ENCODE measurements around the gene SCARB1. TPM values are rescaled to one million over a fixed set of nuclear protein-coding genes. Genes with fewer than 3 reads are reported as not detected.

Gene SCARB1
- polyA plus RNA-seq, 2 donors = 7.4 to 8.6 TPM

- no peak overlapping the region for H3K27ac ChIP-seq (ENCODE audit: low read depth in 2 of 2, low read length in 1 of 2)
- WGBS, 2 donors = 79 to 87% methylated on average over 11 of the region's 11 CpGs
Measured at GRCh38 chr12:124872068-124872719, 8.5 kb upstream of the SCARB1 start.

GRCh38 chr12:124871297-124871696 lies 7.6 kb upstream of the SCARB1 start:
- H3K27me3 ChIP-seq (ENCODE audit: control insufficient read depth in 1 of 2, insufficient read depth in 2 of 2, low read length in 2 of 2) = no peaks in the 10 kb centered on the region
- H3K27ac ChIP-seq (ENCODE audit: low read depth in 2 of 2, low read length in 1 of 2) = no peak overlapping the region
- H3K4me1 ChIP-seq (ENCODE audit: control insufficient read depth in 2 of 2, insufficient read depth in 2 of 2, low read length in 1 of 2) = peaks cover 0 to 11% of the 10 kb centered on the region in 2 donors
- H3K9me3 ChIP-seq (ENCODE audit: control insufficient read depth in 2 of 2, insufficient read depth in 1 of 2, low read depth in 1 of 2, low read length in 1 of 2) = no peaks in the 10 kb centered on the region
- WGBS, 2 donors = 86 to 91% methylated on average over 4 of the region's 4 CpGs
- H3K4me3 ChIP-seq (ENCODE audit: low read depth in 1 of 2, low read length in 2 of 2) = no peak overlapping the region
- no peaks in the 10 kb centered on the region for H3K36me3 ChIP-seq (ENCODE audit: control insufficient read depth in 2 of 2, insufficient read depth in 2 of 2, low read length in 1 of 2)

More at GRCh38 chr12:124872068-124872719, 8.5 kb upstream of the SCARB1 start:
- no peaks in the 10 kb centered on the region for H3K36me3 ChIP-seq (ENCODE audit: control insufficient read depth in 2 of 2, insufficient read depth in 2 of 2, low read length in 1 of 2)
- H3K9me3 ChIP-seq (ENCODE audit: control insufficient read depth in 2 of 2, insufficient read depth in 1 of 2, low read depth in 1 of 2, low read length in 1 of 2) = no peaks in the 10 kb centered on the region
- peaks cover 0 to 8% of the 10 kb centered on the region in 2 donors for H3K4me1 ChIP-seq (ENCODE audit: control insufficient read depth in 2 of 2, insufficient read depth in 2 of 2, low read length in 1 of 2)
- no peak overlapping the region for H3K4me3 ChIP-seq (ENCODE audit: low read depth in 1 of 2, low read length in 2 of 2)
- H3K27me3 ChIP-seq (ENCODE audit: control insufficient read depth in 1 of 2, insufficient read depth in 2 of 2, low read length in 2 of 2) = no peaks in the 10 kb centered on the region

DNA sequence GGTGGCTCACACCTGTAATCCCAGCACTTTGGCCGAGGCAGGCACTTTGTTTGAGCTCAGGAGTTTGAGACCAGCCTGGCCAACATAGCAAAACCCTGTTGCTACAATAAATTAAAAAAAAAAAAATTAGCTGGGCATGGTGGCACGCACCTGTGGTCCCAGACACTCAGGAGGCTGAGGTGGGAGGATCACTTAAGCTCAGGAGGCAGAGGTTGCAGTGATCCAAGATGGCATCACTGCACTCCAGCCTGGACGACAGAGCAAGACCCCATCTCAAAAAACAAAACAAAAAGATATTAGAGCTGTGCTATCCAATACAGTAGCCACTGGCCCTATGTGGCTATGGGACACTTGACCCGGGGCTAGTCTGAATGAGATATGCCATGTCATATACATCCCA lies 6.9 kb upstream of the SCARB1 start:
- Histone ChIP-seq H3K9me3 (ENCODE audit: control insufficient read depth in 2 of 2, insufficient read depth in 1 of 2, low read depth in 1 of 2, low read length in 1 of 2) (no peaks in the 10 kb centered on the region), H3K4me3 (ENCODE audit: low read depth in 1 of 2, low read length in 2 of 2) (no peak overlapping the region), H3K27me3 (ENCODE audit: control insufficient read depth in 1 of 2, insufficient read depth in 2 of 2, low read length in 2 of 2) (no peaks in the 10 kb centered on the region), H3K36me3 (ENCODE audit: control insufficient read depth in 2 of 2, insufficient read depth in 2 of 2, low read length in 1 of 2) (no peaks in the 10 kb centered on the region), H3K4me1 (ENCODE audit: control insufficient read depth in 2 of 2, insufficient read depth in 2 of 2, low read length in 1 of 2) (peaks cover 0 to 11% of the 10 kb centered on the region in 2 donors), H3K27ac (ENCODE audit: low read depth in 2 of 2, low read length in 1 of 2) (no peak overlapping the region)
- 91 to 96% methylated on average over 4 of the region's 4 CpGs for WGBS, 2 donors

DNA sequence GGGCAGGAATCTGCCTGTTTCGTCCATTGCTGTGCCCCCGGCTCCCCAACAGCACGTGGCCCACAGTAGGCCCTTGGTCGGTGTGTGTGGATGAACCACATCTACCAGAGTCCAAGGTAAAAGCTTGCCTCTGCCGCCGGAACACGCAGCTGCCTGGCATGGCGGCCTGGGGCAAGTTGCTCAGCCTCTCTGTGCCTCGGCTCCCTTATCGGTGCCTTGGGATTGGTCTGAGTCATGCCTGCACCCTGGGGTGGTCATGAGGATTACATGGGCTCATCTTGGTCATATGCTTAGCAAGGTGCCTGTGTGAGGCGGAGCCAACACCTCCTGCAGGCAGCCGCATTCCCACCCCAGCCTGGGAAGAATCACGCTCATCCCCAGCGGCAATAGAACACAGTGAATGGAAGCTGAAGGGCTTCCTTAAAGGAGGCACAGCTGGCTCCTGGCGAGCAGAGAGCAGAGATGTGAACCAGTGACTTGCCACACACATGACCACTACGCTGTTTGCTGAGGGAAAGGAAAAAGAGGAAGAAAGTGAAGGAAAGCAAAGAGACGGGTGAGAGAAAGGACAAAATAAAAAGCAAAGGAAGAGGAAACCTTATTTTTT lies 5.5 kb upstream of the SCARB1 start:
- Histone ChIP-seq H3K36me3 (ENCODE audit: control insufficient read depth in 2 of 2, insufficient read depth in 2 of 2, low read length in 1 of 2) (no peaks in the 10 kb centered on the region), H3K27ac (ENCODE audit: low read depth in 2 of 2, low read length in 1 of 2) (no peak overlapping the region), H3K9me3 (ENCODE audit: control insufficient read depth in 2 of 2, insufficient read depth in 1 of 2, low read depth in 1 of 2, low read length in 1 of 2) (no peaks in the 10 kb centered on the region), H3K27me3 (ENCODE audit: control insufficient read depth in 1 of 2, insufficient read depth in 2 of 2, low read length in 2 of 2) (no peaks in the 10 kb centered on the region), H3K4me3 (ENCODE audit: low read depth in 1 of 2, low read length in 2 of 2) (no peak overlapping the region), H3K4me1 (ENCODE audit: control insufficient read depth in 2 of 2, insufficient read depth in 2 of 2, low read length in 1 of 2) (peaks cover 0 to 11% of the 10 kb centered on the region in 2 donors)
- WGBS, 2 donors = 48 to 56% methylated on average over 17 of the region's 17 CpGs

GRCh38 chr12:124868252-124869058 lies 4.8 kb upstream of the SCARB1 start:
- H3K27me3 ChIP-seq (ENCODE audit: control insufficient read depth in 1 of 2, insufficient read depth in 2 of 2, low read length in 2 of 2) = no peaks in the 10 kb centered on the region
- WGBS, 2 donors = 66 to 71% methylated on average over 11 of the region's 11 CpGs
- H3K27ac ChIP-seq (ENCODE audit: low read depth in 2 of 2, low read length in 1 of 2) = no peak overlapping the region
- peaks cover 0 to 12% of the 10 kb centered on the region in 2 donors for H3K4me1 ChIP-seq (ENCODE audit: control insufficient read depth in 2 of 2, insufficient read depth in 2 of 2, low read length in 1 of 2)
- H3K36me3 ChIP-seq (ENCODE audit: control insufficient read depth in 2 of 2, insufficient read depth in 2 of 2, low read length in 1 of 2) = no peaks in the 10 kb centered on the region
- H3K9me3 ChIP-seq (ENCODE audit: control insufficient read depth in 2 of 2, insufficient read depth in 1 of 2, low read depth in 1 of 2, low read length in 1 of 2) = no peaks in the 10 kb centered on the region
- H3K4me3 ChIP-seq (ENCODE audit: low read depth in 1 of 2, low read length in 2 of 2) = no peak overlapping the region

- Histone ChIP-seq H3K36me3 (ENCODE audit: control insufficient read depth in 2 of 2, insufficient read depth in 2 of 2, low read length in 1 of 2) (no peaks in the 10 kb centered on the region), H3K27me3 (ENCODE audit: control insufficient read depth in 1 of 2, insufficient read depth in 2 of 2, low read length in 2 of 2) (no peaks in the 10 kb centered on the region), H3K4me1 (ENCODE audit: control insufficient read depth in 2 of 2, insufficient read depth in 2 of 2, low read length in 1 of 2) (peaks cover 0 to 20% of the 10 kb centered on the region in 2 donors), H3K27ac (ENCODE audit: low read depth in 2 of 2, low read length in 1 of 2) (no peak overlapping the region), H3K4me3 (ENCODE audit: low read depth in 1 of 2, low read length in 2 of 2) (no peak overlapping the region), H3K9me3 (ENCODE audit: control insufficient read depth in 2 of 2, insufficient read depth in 1 of 2, low read depth in 1 of 2, low read length in 1 of 2) (no peaks in the 10 kb centered on the region)
- WGBS, 2 donors = 51 to 55% methylated on average over 6 of the region's 6 CpGs
Measured at GRCh38 chr12:124867401-124867930, 3.8 kb upstream of the SCARB1 start.

DNA sequence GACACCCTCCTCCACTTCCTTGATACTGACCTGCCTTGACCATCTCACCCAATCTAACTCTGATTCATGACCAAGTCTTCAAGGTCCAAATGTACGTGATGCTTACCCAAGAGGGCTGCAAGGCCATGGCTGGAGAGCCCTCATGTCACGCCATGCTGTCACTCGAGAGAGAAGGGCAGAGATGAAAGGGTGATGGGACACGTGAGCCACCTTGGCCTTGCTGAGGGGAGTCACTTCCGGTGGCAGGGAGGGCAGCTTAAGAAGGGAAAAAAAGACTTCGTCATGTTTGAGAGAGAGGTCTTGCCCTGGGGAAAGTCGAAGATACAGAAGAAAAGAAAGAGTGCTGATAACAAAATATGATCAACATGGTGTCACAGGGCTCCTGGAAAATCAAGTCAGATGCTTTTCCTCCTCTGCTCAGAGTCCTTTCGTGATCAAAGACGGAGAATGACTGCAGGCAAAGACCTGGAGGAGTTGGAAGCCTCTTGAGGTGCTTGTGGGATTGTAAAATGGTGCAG lies 3.3 kb upstream of the SCARB1 start:
- WGBS, 2 donors = 90% methylated on average over 9 of the region's 9 CpGs
- H3K9me3 ChIP-seq (ENCODE audit: control insufficient read depth in 2 of 2, insufficient read depth in 1 of 2, low read depth in 1 of 2, low read length in 1 of 2) = no peaks in the 10 kb centered on the region
- peaks cover 0 to 20% of the 10 kb centered on the region in 2 donors for H3K4me1 ChIP-seq (ENCODE audit: control insufficient read depth in 2 of 2, insufficient read depth in 2 of 2, low read length in 1 of 2)
- no peak overlapping the region for H3K4me3 ChIP-seq (ENCODE audit: low read depth in 1 of 2, low read length in 2 of 2)
- H3K36me3 ChIP-seq (ENCODE audit: control insufficient read depth in 2 of 2, insufficient read depth in 2 of 2, low read length in 1 of 2) = no peaks in the 10 kb centered on the region
- no peak overlapping the region for H3K27ac ChIP-seq (ENCODE audit: low read depth in 2 of 2, low read length in 1 of 2)
- H3K27me3 ChIP-seq (ENCODE audit: control insufficient read depth in 1 of 2, insufficient read depth in 2 of 2, low read length in 2 of 2) = no peaks in the 10 kb centered on the region

DNA sequence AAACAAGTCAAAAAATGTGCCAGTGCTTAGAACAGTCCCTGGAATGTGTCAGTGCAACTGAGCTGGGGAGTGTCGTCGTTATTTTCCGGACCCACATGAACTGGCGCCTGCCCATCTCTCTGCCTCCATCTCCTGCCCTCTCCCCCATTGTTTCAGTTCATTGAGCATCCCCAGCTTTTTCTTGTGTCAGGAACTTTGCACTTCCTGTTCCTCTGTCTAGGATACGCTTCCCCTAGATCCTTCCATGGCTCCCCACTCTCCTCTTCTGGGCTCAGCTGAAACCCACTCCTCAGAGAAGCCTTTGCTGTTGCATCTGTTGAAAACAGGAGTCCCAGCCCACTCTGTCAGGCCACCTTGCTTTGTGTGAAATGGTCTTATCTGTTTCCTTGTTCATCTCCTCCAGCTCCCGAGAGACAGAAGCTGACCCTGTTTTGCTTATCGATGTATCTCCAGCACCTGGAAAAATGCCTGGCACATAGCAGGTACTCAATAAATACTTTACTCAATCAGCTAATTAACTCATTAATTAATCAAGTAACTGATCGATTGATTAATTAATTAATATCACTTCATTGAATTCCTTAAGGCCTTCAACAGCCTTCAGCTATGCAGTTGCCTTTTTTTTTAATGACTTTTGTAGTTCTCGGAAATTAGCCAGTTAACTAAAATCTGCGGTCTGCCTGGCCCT lies 2.7 kb upstream of the SCARB1 start:
- H3K36me3 ChIP-seq (ENCODE audit: control insufficient read depth in 2 of 2, insufficient read depth in 2 of 2, low read length in 1 of 2) = no peaks in the 10 kb centered on the region
- H3K9me3 ChIP-seq (ENCODE audit: control insufficient read depth in 2 of 2, insufficient read depth in 1 of 2, low read depth in 1 of 2, low read length in 1 of 2) = no peaks in the 10 kb centered on the region
- no peak overlapping the region for H3K27ac ChIP-seq (ENCODE audit: low read depth in 2 of 2, low read length in 1 of 2)
- H3K4me1 ChIP-seq (ENCODE audit: control insufficient read depth in 2 of 2, insufficient read depth in 2 of 2, low read length in 1 of 2) = peaks cover 0 to 20% of the 10 kb centered on the region in 2 donors
- H3K27me3 ChIP-seq (ENCODE audit: control insufficient read depth in 1 of 2, insufficient read depth in 2 of 2, low read length in 2 of 2) = no peaks in the 10 kb centered on the region
- no peak overlapping the region for H3K4me3 ChIP-seq (ENCODE audit: low read depth in 1 of 2, low read length in 2 of 2)
- WGBS, 2 donors = 85 to 89% methylated on average over 9 to 10 of the region's 10 CpGs

DNA sequence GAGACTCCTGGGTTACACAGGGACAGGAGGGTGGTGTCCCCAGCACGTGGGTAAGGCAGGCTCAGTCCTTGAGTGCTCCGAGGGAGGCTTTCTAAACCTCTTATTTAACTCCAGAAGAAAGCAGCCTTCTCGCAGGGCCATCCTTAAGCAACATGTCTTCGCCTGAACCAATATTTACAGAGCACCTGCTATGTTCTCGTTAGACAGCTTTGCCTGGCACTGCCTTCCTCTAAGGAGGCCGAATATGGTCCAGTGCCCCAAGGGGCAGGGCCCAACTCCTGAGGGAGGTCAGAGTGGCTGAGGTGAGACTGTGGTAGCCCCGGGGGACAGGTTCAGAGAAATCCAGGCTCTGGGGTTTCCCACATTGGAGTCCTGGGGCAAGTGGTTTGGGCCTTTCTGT lies 2.1 kb upstream of the SCARB1 start:
- Histone ChIP-seq H3K9me3 (ENCODE audit: control insufficient read depth in 2 of 2, insufficient read depth in 1 of 2, low read depth in 1 of 2, low read length in 1 of 2) (no peaks in the 10 kb centered on the region), H3K27ac (ENCODE audit: low read depth in 2 of 2, low read length in 1 of 2) (no peak overlapping the region), H3K4me1 (ENCODE audit: control insufficient read depth in 2 of 2, insufficient read depth in 2 of 2, low read length in 1 of 2) (peaks cover 0 to 20% of the 10 kb centered on the region in 2 donors), H3K27me3 (ENCODE audit: control insufficient read depth in 1 of 2, insufficient read depth in 2 of 2, low read length in 2 of 2) (no peaks in the 10 kb centered on the region), H3K4me3 (ENCODE audit: low read depth in 1 of 2, low read length in 2 of 2) (no peak overlapping the region), H3K36me3 (ENCODE audit: control insufficient read depth in 2 of 2, insufficient read depth in 2 of 2, low read length in 1 of 2) (no peaks in the 10 kb centered on the region)
- 70 to 76% methylated on average over 7 of the region's 7 CpGs for WGBS, 2 donors
